PFSK-1 (cell line): Measurements from ENCODE around the gene HHIP.

Source experiments
- FOXP2 ChIP-seq: optimal IDR thresholded peaks from 2 replicates; pipeline ENCODE3; 2011; ENCODE audit warnings: borderline replicate concordance, control low read depth, inconsistent platforms; ENCODE audit not compliant: insufficient read depth; ENCODE audit errors: extremely low read length, extremely low read depth
- POLR2AphosphoS5 ChIP-seq: IDR thresholded peaks from 2 replicates; pipeline ENCODE4 v1.6.1; 2012; ENCODE audit warnings: low read depth, mild to moderate bottlenecking, control low read depth, low read length, moderate library complexity
- SIN3A ChIP-seq: IDR thresholded peaks from 2 replicates; pipeline ENCODE4 v1.6.1; 2012; ENCODE audit warnings: mild to moderate bottlenecking, low read length, moderate library complexity, borderline replicate concordance; ENCODE audit not compliant: insufficient read depth
- TAF1 ChIP-seq: IDR thresholded peaks from 2 replicates; pipeline ENCODE4 v1.6.1; 2012; ENCODE audit warnings: low read length, control low read depth, borderline replicate concordance; ENCODE audit not compliant: insufficient read depth
- TF ChIP-seq, protein P1 (sequence below), 2 experiments: IDR thresholded peaks; 2 replicates each; pipeline versions ENCODE4 v1.6.1 to v1.8.0; 2011 to 2012; ENCODE audit warnings: low read depth in 2 of 2, low read length in 2 of 2, control low read depth in 1 of 2, inconsistent platforms in 1 of 2, mild to moderate bottlenecking in 1 of 2, moderate library complexity in 1 of 2; ENCODE audit not compliant: insufficient read depth in 1 of 2

HHIP gene

DNA sequence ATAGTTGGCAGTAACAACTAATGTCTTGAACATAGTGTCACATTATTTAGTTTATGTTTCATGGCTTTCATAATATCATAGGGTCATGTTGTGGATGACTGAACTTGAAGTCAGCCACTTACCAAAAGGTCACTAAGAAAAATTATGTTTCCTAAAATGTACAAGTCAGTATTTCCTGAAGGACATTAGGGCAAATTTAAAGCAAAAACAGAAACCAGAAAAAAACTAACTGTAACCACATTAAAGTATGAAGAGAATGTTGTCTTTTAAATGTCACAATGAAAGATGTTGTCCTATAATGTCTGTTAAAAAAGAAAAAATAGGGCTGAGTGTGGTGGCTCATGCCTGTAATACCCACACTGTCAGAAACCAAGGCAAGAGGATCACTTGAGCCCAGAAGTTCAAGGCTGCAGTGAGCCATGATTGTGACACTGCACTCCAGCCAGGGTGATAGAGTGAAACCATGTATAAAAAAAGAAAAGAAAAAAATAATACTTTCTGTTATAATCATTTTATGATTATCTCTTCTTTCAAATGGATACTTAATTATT is 55.8 kb downstream of the HHIP start:
- TF ChIP-seq POLR2AphosphoS5 (no peak), TAF1 (no peak)

DNA sequence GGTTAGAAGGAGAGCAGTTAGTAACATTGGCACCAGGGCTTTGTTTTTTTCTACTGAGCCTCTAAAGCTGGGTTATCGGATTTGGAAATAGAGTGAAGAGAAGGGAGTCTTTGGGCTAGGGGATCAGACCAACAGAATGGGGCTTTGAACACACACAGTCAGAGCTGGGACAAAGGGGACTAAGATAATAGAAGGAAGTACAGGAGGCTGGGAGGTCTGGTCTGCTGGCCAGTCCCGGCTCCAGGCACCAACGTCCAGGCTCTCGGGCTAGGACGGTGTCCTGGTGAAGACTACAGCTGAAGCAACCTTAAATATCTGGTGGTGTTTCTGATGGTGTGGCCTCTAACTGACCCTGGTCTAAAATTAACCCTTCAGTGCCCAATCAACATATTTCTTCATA is 57.5 kb downstream of the HHIP start:
- no peak for TF ChIP-seq POLR2AphosphoS5
- no peak for TF ChIP-seq SIN3A
- no peak for TF ChIP-seq TAF1
- TF ChIP-seq FOXP2: no peak
- TF ChIP-seq, protein P1, sequence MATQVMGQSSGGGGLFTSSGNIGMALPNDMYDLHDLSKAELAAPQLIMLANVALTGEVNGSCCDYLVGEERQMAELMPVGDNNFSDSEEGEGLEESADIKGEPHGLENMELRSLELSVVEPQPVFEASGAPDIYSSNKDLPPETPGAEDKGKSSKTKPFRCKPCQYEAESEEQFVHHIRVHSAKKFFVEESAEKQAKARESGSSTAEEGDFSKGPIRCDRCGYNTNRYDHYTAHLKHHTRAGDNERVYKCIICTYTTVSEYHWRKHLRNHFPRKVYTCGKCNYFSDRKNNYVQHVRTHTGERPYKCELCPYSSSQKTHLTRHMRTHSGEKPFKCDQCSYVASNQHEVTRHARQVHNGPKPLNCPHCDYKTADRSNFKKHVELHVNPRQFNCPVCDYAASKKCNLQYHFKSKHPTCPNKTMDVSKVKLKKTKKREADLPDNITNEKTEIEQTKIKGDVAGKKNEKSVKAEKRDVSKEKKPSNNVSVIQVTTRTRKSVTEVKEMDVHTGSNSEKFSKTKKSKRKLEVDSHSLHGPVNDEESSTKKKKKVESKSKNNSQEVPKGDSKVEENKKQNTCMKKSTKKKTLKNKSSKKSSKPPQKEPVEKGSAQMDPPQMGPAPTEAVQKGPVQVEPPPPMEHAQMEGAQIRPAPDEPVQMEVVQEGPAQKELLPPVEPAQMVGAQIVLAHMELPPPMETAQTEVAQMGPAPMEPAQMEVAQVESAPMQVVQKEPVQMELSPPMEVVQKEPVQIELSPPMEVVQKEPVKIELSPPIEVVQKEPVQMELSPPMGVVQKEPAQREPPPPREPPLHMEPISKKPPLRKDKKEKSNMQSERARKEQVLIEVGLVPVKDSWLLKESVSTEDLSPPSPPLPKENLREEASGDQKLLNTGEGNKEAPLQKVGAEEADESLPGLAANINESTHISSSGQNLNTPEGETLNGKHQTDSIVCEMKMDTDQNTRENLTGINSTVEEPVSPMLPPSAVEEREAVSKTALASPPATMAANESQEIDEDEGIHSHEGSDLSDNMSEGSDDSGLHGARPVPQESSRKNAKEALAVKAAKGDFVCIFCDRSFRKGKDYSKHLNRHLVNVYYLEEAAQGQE (IDR thresholded peaks at IDR 0.05; ENCODE audit: insufficient read depth in 1 of 2, low read depth in 2 of 2, low read length in 2 of 2): no peak

DNA sequence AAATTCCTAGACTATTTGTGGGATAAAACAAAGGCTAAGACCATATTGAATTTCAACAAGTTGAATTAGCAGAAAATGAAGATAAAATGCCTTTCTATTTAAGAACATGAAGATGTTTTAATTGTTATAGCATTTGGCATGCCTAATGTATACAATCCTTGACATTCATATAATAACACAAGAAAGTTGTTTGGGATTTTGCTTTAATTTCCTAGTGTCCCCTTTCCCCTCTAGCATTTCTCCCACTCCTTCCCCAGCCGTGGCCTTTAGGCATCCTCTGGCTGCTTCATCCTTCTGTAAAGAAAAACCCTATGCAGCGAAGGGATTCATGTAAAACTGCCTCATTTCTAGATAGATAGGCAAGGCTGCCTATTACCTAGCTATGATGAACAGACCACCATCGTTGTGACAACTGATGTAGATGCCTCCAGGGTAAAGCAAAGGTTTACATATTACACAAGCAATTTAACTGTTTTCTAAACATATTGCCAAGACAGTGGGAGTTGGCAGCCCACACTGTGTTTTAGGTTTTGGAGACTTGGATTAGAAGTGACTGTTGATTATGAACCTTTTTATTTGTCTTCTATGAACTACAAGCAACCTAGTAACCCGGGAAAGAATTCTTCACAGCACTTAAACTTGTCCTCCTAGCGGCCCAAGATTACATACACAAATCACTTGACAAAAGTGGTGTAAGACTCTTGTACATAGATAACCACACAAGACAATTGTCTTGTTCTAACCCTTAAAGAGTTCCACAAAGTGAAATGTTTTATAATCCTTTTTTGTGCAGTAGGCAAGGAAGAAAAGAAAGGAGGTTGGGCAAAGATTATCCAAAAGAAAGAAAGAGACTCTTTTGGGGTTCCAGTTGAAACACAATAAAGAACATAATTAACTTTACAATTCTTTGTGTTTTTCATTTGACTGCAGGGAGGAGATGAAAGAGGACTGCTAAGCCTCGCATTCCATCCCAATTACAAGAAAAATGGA is 59.9 kb downstream of the HHIP start:
- no peak for TF ChIP-seq POLR2AphosphoS5
- no peak for TF ChIP-seq FOXP2
- TF ChIP-seq TAF1: no peak
- no peak for TF ChIP-seq SIN3A
- TF ChIP-seq, protein P1 (IDR thresholded peaks at IDR 0.05; ENCODE audit: insufficient read depth in 1 of 2, low read depth in 2 of 2, low read length in 2 of 2): no peak

DNA sequence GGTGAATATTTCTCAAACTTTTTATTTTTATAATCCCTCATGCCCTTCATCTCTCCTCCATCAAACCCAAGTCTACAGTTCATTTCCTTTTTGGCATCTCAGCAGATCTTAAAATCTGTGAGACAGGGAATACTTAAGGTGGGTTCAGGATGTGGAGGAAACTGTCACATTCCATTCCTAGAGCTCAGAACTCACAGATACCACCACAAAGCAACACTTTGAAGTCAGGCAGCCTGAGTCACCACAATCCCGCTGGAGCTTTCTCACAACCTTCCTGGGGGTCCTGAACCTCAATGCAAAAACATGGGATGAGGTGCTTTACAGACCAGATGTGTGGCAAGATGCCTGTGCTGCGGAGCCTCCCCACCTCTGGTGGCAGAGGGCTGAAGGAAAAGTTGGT is 63.2 kb downstream of the HHIP start:
- no peak for TF ChIP-seq TAF1

DNA sequence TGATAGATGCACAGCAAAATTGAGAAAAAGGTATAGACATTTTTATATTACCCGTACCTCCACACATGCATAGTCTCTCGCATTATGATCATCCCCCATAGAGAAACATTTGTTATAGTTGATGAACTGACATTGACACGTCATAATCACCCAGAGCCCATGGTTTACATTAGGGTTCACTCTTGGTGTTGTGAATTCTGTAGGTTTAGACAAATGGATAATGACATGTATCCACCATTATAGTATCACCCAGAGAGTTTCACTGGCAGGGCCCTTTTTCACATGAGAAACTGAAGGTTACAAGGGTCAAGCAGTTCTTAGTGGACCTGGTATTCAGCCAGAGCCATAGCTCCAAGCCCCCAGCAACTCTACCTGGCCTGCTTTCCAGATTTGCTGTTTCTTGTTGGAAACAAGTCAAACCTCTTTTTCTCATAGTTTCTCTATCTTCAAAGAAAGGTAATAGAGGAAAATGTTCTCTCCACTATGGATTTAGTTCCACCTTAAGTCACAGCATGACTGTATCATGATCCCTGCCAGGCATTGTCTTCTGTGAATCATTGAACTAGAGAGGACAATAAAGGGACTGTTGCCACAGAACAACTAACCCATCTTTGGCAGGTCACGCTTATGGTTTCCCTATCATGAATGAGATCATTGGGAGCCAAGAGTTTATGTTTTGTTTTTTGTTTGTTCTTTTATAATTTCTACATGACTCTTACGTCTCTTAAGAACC is 64.0 kb downstream of the HHIP start:
- TF ChIP-seq, protein P1 (IDR thresholded peaks at IDR 0.05; ENCODE audit: insufficient read depth in 1 of 2, low read depth in 2 of 2, low read length in 2 of 2): no peak
- no peak for TF ChIP-seq POLR2AphosphoS5
- TF ChIP-seq SIN3A: no peak
- no peak for TF ChIP-seq TAF1
- no peak for TF ChIP-seq FOXP2

DNA sequence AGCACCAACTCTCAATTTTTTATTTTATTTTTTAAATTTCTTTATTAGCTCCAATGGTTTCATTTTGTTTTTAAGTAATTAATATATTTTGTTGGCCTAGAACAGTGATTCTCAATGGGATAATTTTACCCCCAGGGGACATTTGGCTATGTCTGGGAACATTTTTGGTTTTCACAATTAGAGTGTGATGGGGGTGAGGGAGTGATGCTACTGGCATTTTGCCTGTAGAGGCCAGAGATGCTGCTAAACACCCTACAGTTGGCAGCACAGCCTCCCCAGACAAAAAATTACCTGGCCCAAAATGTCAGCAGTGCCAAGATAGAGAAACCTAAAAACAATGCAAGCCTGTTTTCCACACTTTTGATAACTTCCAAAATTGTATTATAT is 64.6 kb downstream of the HHIP start:
- TF ChIP-seq POLR2AphosphoS5 (no peak), FOXP2 (no peak), SIN3A (no peak), TAF1 (no peak)
- TF ChIP-seq, protein P1 (IDR thresholded peaks at IDR 0.05; ENCODE audit: insufficient read depth in 1 of 2, low read depth in 2 of 2, low read length in 2 of 2): no peak
